HepG2 (cell line): Measurements from ENCODE around the gene RIPOR3. TPM values are rescaled to one million over a fixed set of nuclear protein-coding genes. Genes with fewer than 3 reads are reported as not detected.

Source experiments
- CAMTA2 ChIP-seq: sonication (generic); formaldehyde crosslinking; IDR thresholded peaks from 2 replicates; pipeline ENCODE4 v1.4.0; 2020; ENCODE audit warnings: mild to moderate bottlenecking, missing genetic modification reagents, borderline replicate concordance
- CC2D1A ChIP-seq: sonication (generic); formaldehyde crosslinking; IDR thresholded peaks from 2 replicates; pipeline ENCODE4 v1.8.1; 2023; ENCODE audit warnings: mild to moderate bottlenecking, missing genetic modification reagents
- FOXA3 ChIP-seq: IDR thresholded peaks from 2 replicates; pipeline ENCODE4 v1.6.1; 2016; ENCODE audit warnings: missing genetic modification reagents, missing compliant biosample characterization
- KDM3A ChIP-seq: IDR thresholded peaks from 2 replicates; pipeline ENCODE4 v1.6.1; 2018; ENCODE audit warnings: low read depth, missing compliant biosample characterization
- MAF1 ChIP-seq: sonication (generic); formaldehyde crosslinking; IDR thresholded peaks from 2 replicates; pipeline ENCODE4 v1.5.0; 2020; ENCODE audit warnings: missing genetic modification reagents, borderline replicate concordance
- NCOA1 ChIP-seq: sonication (generic); formaldehyde crosslinking; IDR thresholded peaks from 2 replicates; pipeline ENCODE4 v1.9.0; 2021; ENCODE audit warnings: missing genetic modification reagents
- PHF20 ChIP-seq: sonication (generic); formaldehyde crosslinking; IDR thresholded peaks from 2 replicates; pipeline ENCODE4 v1.5.0; 2020; ENCODE audit warnings: mild to moderate bottlenecking, missing genetic modification reagents
- RNF2 ChIP-seq: fragments of 450-650 bp; conservative IDR thresholded peaks from 2 replicates; pipeline ENCODE4 v1.6.1; 2016; ENCODE audit warnings: low read depth
- SRSF4 ChIP-seq: fragments of 200-400 bp; formaldehyde crosslinking; IDR thresholded peaks from one replicate; pipeline ENCODE4 v1.6.1; 2018; ENCODE audit warnings: mild to moderate bottlenecking, low read depth, low read length, moderate library complexity; ENCODE audit not compliant: poor library complexity, severe bottlenecking
- ZNF264 ChIP-seq: sonication (generic); formaldehyde crosslinking; IDR thresholded peaks from 2 replicates; pipeline ENCODE4 v1.4.0; 2020; ENCODE audit warnings: missing genetic modification reagents
- ZNF766 ChIP-seq: sonication (generic); formaldehyde crosslinking; IDR thresholded peaks from 2 replicates; pipeline ENCODE4 v1.5.0; 2020; ENCODE audit warnings: missing genetic modification reagents, borderline replicate concordance
- ZNF768 ChIP-seq: sonication (generic); formaldehyde crosslinking; IDR thresholded peaks from 2 replicates; pipeline ENCODE4 v1.4.0; 2020; ENCODE audit warnings: missing genetic modification reagents
- ZNF782 ChIP-seq: sonication (generic); formaldehyde crosslinking; IDR thresholded peaks from 2 replicates; pipeline ENCODE4 v1.4.0; 2020; ENCODE audit warnings: missing genetic modification reagents, mild to moderate bottlenecking, borderline replicate concordance
- ZNF83 ChIP-seq: sonication (generic); formaldehyde crosslinking; IDR thresholded peaks from 2 replicates; pipeline ENCODE4 v1.4.0; 2020; ENCODE audit warnings: missing genetic modification reagents, mild to moderate bottlenecking, borderline replicate concordance
- polyA plus RNA-seq, 8 experiments: library from polyadenylated mRNA; depleted of rRNA in 3 of 8; stranded (reverse) in 7 of 8; unstranded in 1 of 8; fragments of >200 nt; fragmentation: Illumina TruSeq in 4 of 8; extraction: Trizol in 4 of 8; gene quantifications; 2 replicates each; pipeline versions ENCODE4 v1.2.1 to v1.2.3, GENCODE V29; 2011 to 2016; ENCODE audit warnings: low read depth in 4 of 8, missing spikeins in 1 of 8, mixed read lengths in 1 of 8; ENCODE audit not compliant: insufficient read depth in 1 of 8
- total RNA-seq, 5 experiments: library from RNA; depleted of rRNA; stranded (reverse); fragments of >200 nt; fragmentation: Illumina TruSeq; extraction: Trizol; gene quantifications; 2 replicates each; pipeline ENCODE4 v1.2.3, GENCODE V29; 2016; ENCODE audit warnings: low read depth in 1 of 5
- TF ChIP-seq, protein P1 (sequence below): sonication (generic); formaldehyde crosslinking; IDR thresholded peaks from 2 replicates; pipeline ENCODE4 v1.4.0; 2020; ENCODE audit warnings: missing genetic modification reagents
- TF ChIP-seq, protein P2 (sequence below): sonication (generic); formaldehyde crosslinking; IDR thresholded peaks from 2 replicates; pipeline ENCODE4 v1.4.0; 2020; ENCODE audit warnings: missing genetic modification reagents
- TF ChIP-seq, protein P3 (sequence below): sonication (generic); formaldehyde crosslinking; IDR thresholded peaks from 2 replicates; pipeline ENCODE4 v1.5.0; 2020; ENCODE audit warnings: mild to moderate bottlenecking, missing genetic modification reagents
- TF ChIP-seq, protein P4 (sequence below): sonication (generic); formaldehyde crosslinking; IDR thresholded peaks from 2 replicates; pipeline ENCODE4 v1.4.0; 2020; ENCODE audit warnings: mild to moderate bottlenecking, missing genetic modification reagents
- TF ChIP-seq, protein P5 (sequence below): sonication (generic); formaldehyde crosslinking; IDR thresholded peaks from 2 replicates; pipeline ENCODE4 v1.4.0; 2020; ENCODE audit warnings: mild to moderate bottlenecking, missing genetic modification reagents, borderline replicate concordance
- TF ChIP-seq, protein P6 (sequence below): sonication (generic); formaldehyde crosslinking; IDR thresholded peaks from 2 replicates; pipeline ENCODE4 v1.9.0; 2022; ENCODE audit warnings: low read depth, missing genetic modification reagents

Gene RIPOR3
- total and polyA plus RNA-seq, 2 of the 13 experiments (the other 11 are each of a cell fraction or from before 2014, with no cell fraction given), result 0.18 TPM; not detected in 1

DNA sequence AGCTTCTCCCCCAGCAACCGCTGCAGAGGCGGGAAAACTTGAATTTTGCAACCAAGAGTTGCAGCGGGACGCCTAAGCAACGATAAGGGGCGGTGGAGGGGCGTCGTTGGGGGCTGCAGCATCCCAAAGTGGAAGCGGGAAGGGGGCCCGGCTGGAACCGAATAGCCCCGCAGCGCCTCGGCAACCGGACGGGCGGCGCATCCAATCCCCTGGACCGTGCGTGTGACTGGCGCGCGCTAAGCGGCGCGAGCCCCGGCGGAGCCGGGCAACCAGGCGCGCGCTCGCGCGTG is 39.4 kb upstream of the RIPOR3 start (continued):
- TF ChIP-seq, protein P1, sequence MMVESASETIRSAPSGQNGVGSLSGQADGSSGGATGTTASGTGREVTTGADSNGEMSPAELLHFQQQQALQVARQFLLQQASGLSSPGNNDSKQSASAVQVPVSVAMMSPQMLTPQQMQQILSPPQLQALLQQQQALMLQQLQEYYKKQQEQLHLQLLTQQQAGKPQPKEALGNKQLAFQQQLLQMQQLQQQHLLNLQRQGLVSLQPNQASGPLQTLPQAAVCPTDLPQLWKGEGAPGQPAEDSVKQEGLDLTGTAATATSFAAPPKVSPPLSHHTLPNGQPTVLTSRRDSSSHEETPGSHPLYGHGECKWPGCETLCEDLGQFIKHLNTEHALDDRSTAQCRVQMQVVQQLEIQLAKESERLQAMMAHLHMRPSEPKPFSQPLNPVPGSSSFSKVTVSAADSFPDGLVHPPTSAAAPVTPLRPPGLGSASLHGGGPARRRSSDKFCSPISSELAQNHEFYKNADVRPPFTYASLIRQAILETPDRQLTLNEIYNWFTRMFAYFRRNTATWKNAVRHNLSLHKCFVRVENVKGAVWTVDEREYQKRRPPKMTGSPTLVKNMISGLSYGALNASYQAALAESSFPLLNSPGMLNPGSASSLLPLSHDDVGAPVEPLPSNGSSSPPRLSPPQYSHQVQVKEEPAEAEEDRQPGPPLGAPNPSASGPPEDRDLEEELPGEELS (CRISPR knock-in tag), result peak; percentile 48
- peak; percentile 95 for TF ChIP-seq RNF2
- TF ChIP-seq ZNF766, result peak; percentile 44; the same call in 1 of the 2 replicates
- TF ChIP-seq, protein P2, sequence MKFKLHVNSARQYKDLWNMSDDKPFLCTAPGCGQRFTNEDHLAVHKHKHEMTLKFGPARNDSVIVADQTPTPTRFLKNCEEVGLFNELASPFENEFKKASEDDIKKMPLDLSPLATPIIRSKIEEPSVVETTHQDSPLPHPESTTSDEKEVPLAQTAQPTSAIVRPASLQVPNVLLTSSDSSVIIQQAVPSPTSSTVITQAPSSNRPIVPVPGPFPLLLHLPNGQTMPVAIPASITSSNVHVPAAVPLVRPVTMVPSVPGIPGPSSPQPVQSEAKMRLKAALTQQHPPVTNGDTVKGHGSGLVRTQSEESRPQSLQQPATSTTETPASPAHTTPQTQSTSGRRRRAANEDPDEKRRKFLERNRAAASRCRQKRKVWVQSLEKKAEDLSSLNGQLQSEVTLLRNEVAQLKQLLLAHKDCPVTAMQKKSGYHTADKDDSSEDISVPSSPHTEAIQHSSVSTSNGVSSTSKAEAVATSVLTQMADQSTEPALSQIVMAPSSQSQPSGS, result peak; percentile 39; the same call in 1 of the 2 replicates
- TF ChIP-seq ZNF264, result peak; percentile 78; the same call in 1 of the 2 replicates
- TF ChIP-seq, protein P3, sequence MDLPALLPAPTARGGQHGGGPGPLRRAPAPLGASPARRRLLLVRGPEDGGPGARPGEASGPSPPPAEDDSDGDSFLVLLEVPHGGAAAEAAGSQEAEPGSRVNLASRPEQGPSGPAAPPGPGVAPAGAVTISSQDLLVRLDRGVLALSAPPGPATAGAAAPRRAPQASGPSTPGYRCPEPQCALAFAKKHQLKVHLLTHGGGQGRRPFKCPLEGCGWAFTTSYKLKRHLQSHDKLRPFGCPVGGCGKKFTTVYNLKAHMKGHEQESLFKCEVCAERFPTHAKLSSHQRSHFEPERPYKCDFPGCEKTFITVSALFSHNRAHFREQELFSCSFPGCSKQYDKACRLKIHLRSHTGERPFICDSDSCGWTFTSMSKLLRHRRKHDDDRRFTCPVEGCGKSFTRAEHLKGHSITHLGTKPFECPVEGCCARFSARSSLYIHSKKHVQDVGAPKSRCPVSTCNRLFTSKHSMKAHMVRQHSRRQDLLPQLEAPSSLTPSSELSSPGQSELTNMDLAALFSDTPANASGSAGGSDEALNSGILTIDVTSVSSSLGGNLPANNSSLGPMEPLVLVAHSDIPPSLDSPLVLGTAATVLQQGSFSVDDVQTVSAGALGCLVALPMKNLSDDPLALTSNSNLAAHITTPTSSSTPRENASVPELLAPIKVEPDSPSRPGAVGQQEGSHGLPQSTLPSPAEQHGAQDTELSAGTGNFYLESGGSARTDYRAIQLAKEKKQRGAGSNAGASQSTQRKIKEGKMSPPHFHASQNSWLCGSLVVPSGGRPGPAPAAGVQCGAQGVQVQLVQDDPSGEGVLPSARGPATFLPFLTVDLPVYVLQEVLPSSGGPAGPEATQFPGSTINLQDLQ (CRISPR knock-in tag), result 0 out of 2 replicates have a peak, but pooled peaks have one; percentile 52
- no peak for TF ChIP-seq FOXA3 (CRISPR knock-in tag)
- no peak for TF ChIP-seq NCOA1 (CRISPR knock-in tag)
- TF ChIP-seq, protein P4, sequence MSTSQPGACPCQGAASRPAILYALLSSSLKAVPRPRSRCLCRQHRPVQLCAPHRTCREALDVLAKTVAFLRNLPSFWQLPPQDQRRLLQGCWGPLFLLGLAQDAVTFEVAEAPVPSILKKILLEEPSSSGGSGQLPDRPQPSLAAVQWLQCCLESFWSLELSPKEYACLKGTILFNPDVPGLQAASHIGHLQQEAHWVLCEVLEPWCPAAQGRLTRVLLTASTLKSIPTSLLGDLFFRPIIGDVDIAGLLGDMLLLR (CRISPR knock-in tag), result peak; percentile 14; the same call in 1 of the 2 replicates
- TF ChIP-seq CC2D1A (CRISPR knock-in tag), result 0 out of 2 replicates have a peak, but pooled peaks have one; percentile 13
- peak; percentile 67; the same call in 1 of the 2 replicates for TF ChIP-seq KDM3A (CRISPR knock-in tag)
- peak; percentile 60; the same call in 1 of the 2 replicates for TF ChIP-seq ZNF83 (CRISPR knock-in tag)
- TF ChIP-seq, protein P5, sequence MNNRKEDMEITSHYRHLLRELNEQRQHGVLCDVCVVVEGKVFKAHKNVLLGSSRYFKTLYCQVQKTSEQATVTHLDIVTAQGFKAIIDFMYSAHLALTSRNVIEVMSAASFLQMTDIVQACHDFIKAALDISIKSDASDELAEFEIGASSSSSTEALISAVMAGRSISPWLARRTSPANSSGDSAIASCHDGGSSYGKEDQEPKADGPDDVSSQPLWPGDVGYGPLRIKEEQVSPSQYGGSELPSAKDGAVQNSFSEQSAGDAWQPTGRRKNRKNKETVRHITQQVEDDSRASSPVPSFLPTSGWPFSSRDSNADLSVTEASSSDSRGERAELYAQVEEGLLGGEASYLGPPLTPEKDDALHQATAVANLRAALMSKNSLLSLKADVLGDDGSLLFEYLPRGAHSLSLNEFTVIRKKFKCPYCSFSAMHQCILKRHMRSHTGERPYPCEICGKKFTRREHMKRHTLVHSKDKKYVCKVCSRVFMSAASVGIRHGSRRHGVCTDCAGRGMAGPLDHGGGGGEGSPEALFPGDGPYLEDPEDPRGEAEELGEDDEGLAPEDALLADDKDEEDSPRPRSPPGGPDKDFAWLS (CRISPR knock-in tag), result 0 out of 2 replicates have a peak, but pooled peaks have one; percentile 18
- no peak for TF ChIP-seq CAMTA2
- 0 out of 2 replicates have a peak, but pooled peaks have one; percentile 7 for TF ChIP-seq ZNF782 (CRISPR knock-in tag)
- no peak for TF ChIP-seq SRSF4
- TF ChIP-seq PHF20 (CRISPR knock-in tag), result no peak; the same call in 1 of the 2 replicates
- peak; percentile 63; the same call in 1 of the 2 replicates for TF ChIP-seq MAF1
- TF ChIP-seq ZNF768 (CRISPR knock-in tag), result peak; percentile 37; the same call in 1 of the 2 replicates
- TF ChIP-seq, protein P6, sequence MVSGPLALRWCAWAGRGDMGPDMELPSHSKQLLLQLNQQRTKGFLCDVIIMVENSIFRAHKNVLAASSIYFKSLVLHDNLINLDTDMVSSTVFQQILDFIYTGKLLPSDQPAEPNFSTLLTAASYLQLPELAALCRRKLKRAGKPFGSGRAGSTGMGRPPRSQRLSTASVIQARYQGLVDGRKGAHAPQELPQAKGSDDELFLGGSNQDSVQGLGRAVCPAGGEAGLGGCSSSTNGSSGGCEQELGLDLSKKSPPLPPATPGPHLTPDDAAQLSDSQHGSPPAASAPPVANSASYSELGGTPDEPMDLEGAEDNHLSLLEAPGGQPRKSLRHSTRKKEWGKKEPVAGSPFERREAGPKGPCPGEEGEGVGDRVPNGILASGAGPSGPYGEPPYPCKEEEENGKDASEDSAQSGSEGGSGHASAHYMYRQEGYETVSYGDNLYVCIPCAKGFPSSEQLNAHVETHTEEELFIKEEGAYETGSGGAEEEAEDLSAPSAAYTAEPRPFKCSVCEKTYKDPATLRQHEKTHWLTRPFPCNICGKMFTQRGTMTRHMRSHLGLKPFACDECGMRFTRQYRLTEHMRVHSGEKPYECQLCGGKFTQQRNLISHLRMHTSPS, result peak; percentile 57
